GM19351 (cell line): ENCODE data around the gene TMEM47.

Experiments used
- ATAC-seq: cut with Tn5 transposase; IDR thresholded peaks from one replicate; pipeline ENCODE4 v1.9.1; 2021; ENCODE audit warnings: mild to moderate bottlenecking, moderate library complexity; ENCODE audit not compliant: unreplicated experiment

Gene TMEM47

DNA sequence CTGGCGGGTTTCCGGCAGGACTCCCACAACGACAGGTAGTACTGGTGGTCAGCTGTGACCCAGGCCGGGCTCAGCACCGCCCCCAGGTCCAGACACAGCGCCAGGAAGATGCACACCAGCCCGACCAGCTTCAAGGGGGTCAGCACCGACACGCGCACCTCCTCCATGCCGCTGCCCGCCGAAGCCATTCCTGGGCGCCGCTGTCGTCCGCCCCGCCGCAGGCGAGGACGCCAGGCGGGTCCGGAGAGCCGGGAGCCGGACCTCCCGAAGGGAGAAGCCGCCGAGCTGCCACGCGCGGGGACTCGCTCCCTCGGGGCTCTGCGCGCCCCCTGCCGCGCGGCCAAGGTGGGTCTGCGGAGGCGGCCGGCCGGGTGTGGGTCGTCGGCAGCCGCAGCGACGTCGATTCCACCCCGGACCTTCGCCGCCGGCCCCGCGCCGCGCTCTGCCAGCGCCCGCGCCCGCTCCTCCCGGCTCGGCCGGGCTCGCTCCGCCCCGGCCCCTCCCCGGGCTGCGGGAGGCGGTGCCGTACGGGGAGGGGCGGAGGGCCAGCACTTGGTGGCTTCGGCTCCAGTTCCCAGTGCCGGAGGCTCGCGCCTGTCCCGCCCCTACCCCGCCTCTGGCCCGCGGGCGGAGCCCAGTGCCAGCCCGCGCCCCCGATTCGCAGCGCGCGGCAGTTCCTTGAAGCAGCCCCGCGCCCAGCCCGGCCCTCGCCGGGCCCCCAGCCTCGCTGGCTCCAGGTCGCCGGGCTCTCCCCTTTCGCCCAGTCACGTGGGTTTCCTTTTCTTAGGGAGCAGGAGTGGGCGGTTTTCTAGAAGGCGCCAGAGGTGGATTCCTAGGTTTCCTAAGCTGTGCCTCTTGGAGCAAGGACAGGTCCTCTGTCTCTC is at the start of gene TMEM47:
TSS of gene TMEM47 (minus strand) at position 444 of the 884 bp plus-strand sequence. CDS start at position 188, 256 bp downstream.
- ATAC-seq = no peak

DNA sequence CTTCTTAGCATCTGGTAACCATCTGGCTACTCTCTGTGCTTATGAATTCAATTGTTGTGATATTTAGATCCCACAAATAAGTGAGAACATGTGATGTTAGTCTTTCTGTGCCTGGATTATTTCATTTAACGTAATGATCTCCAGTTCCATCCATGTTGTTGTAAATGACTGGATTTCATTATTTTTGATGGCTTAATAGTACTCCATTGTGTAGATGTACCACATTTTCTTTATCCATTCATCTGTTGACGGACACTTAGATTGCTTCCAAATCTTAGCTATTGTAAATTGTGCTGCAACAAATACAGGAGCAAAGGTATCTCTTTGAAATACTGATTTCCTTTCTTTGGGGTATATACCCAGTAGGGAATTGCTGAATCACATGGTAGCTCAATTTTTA is 30.0 kb upstream of the TMEM47 start:
- no peak for ATAC-seq

DNA sequence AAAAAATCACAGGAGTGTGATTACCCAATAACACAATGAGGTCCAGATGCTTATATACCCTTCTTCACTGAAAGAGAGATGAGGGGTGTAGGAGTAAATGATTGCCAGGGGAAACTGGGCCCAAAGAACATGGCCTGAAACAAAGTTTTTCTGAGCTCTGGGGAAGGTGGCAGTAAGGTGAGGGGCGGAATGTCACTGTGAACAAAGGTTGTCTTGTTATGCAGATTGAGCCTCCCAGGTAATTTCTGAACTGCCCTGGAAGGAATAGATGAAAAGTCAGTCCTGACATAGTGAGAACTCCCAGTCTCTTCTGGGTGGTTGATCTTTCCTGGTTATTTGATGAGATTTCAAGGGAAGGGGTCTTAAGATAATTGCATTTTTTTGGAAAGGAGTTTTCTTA is 2.5 kb upstream of the TMEM47 start:
- no peak for ATAC-seq

DNA sequence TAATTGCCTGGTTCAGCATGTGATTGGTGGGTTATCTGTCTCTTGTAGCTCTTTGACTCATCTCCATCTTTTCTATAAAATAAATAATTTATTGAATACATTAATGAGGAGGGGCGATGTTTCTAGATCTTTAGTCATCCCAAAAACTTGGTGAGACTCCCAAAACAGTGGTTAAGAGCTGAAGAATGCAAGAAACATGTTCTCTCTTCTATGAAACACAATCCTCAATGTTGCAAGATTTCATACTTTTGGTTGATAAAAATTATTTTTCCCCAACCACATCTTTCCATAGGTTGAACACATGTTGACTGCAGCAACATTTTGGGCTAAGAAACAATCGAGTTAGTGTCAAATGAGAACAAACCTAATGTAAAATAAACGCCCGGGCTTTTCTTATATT is 1.2 kb upstream of the TMEM47 start:
- no peak for ATAC-seq

DNA sequence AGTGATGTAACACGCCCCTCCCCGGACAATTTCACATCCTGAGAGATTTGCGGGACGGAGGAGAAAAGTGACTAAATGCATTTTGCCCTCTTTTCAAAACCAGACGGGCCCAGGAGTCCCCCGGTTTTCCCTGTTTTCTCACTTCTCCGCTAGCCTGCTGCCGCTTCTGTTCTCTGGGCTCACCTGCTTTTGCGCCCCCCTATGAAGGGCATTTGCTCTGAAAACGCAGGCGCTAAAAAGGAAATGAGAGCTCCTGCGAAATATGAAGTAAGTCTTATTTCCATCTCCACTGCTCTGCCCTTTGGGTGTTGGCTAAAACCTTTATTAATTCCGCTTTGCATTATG is 613 bp upstream of the TMEM47 start:
- no peak for ATAC-seq

DNA sequence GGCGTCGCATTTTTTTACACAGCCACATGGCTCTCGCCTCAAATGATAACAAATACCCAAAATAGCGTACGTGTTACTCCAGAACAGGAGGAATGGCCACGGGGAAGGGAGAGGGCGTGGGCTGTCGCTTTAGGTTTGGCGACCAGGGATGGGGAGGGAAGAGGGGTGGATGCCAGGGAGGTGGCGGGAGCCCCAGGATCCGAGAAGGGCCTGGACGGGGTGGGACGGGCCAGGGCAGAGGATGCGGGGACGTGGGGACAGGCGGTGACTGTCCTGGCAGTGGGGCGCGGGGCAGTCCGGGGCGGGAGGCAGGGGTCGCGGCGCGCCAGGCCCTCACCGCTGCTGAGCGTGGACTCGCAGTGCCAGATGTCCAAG is 631 bp downstream of the TMEM47 start:
- ATAC-seq = no peak

DNA sequence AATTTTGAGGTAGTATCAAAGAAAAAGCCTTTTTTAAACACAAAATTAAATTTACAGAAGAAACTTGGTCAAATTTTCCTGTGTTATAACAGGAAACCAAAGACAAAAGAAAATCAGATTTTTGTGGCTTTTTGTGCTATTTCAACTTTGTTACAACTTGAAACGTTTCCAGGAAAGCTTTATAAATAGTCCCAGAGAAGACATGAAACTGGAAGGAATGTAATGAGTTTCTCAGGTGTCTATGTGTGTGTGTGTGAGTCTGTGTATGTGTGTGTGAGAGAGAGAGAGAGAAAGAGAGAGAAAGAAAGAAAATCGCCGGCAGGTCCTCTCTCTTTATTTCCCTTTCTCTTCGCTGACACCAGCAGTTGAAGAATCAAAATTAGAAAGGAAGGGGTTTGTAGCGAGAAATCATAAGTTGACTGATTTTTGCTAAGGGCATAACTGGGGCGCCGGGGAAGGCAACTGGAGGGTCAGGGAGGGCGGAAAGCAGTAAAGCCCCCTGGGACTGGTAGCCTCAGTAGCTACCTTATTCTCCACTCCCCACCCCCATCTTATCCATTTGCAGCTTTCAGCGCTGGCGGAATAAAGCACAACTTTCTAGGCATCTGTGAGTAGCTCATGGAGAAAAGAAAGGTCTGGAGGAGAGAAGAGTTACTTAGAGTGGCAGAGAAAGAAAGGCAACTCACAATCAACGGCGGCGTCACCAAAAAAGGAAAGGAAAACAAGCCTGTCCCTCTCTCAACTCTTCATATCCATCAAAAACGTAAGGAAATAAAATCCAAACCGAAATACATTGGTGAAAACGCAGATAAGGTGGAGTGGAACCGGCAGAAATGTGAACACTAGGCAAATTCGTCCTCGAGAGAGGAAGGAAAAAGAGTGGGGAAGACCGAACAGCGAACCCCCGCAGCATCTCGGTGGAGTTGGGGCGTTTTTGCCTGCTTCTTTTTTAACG is 1.3 kb downstream of the TMEM47 start:
- no peak for ATAC-seq

DNA sequence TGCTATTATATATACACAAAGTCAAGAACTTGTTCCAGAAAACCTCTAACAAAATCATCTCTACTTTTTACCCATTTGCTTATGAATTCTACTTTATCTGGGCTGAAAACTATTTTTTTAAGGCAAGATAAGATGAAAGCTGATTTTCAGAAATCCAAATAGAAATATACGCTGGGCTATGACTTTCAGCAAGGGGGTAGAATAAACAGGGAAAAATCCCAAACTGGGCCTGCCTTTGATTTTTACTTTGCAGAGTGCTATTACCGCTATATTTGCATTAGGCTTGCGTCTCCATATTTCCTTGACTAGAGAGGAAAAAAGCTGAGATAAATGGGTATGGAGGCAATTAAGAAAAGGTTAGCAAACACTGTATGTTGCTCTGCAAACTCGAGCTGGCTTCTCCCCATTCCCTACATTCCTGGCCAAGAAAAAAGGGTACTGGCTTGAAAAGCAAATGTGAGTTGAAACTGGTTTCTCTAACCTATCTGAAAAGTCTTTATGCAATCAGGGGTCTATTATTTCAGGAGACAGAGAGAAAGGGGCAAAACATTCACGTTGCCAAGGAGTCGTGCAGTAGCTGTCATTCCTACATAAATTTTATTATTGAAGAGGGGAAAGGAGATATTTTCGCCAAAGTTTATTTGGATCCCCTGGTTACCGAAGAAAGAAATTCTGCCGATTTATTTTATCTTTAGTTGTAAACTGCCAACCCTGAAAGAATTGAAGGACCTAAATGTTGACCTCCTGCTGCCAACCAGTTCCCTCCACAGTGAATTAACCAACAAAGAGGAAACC is 2.2 kb downstream of the TMEM47 start:
- ATAC-seq = no peak

DNA sequence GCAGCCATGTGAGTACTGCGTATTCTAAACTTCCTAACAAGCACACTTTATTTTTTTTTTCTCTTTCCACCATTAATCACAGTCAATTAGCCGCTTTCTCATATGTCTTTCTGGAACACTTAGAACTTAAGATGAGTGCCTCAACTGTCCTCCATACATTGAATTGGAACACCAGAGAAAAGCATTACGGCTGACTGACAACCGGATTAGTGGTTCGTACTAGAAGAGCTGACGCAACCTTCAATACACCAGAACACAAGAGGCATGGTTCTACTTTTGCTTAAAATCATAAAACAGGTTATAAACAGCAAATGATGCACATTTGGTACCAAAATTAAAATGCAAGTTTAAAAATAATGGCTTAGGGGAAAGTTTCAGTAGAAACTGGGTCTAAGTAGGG is 3.3 kb downstream of the TMEM47 start:
- no peak for ATAC-seq

DNA sequence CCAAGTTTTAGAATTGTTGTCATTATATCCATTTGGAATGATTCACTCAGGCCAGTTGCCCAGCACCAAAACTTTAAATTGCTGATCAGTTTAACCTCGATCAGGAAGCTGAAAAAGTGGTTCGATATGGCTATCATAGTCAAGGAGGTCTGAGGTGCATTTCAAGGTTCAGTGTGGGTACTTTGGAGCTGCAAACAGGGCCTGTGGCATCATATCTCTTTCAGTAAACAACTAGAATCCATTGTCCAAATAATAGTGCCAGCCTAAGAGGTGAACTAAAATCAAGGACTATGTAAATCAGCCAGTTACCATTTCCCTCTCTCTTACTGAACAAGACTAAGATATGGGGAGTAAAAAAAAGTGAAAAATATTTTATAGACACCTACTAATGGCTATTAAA is 14.2 kb downstream of the TMEM47 start:
- ATAC-seq = no peak

DNA sequence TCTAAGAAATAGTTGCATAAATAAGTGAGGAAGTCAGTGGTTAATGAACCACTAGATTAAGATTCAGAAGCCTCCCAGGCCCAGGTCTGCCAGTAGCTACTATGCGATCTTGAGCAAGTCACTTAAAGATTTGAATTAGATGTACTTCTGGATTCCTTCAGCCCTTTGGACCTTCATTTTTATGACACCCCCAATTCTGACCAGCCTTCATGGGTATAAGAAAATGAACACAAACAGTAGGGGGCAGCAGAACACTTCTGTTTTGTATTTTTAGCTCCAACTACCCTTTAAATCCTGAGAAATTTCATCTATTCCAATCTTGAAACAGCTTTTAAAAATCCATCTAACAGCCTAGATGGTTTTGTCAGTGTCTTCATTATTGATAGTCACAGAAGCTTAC is 19.0 kb downstream of the TMEM47 start:
- no peak for ATAC-seq

DNA sequence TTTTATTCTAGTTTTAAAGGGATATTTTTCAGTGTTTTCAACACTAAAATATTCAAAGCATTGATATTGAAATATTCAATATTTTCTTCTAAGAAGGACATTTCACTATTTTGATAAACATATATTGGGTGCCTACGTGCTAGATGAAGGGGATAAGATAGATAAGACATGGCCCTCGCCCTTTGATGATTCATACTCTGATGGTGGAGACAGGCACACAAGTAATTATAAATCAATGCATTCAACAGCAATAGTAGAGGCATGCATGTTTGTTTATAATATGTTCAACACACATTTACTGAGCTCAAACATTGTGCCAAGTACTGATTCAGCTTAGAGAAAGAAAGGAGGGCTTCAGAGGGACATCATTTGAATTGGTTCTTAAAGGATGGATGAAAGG is 22.7 kb downstream of the TMEM47 start:
- no peak for ATAC-seq

DNA sequence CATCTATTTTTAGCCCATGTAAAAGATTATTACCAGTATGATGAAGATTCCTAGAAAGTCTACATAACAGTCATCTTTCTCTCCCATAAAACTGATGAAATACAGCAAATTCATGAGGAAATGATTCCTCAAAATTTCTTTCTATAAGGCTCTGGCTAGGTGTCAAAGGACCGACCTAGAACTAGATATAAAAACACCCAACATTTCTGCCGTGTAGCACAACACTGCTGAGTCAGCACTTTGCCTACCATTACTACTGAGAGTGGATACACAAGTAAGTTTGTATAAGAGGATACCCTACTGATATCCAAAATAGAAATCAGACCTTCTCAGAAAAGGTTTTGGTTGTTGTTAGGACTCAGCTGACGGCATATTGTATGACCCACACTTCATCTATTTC is 24.7 kb downstream of the TMEM47 start:
- no peak for ATAC-seq

DNA sequence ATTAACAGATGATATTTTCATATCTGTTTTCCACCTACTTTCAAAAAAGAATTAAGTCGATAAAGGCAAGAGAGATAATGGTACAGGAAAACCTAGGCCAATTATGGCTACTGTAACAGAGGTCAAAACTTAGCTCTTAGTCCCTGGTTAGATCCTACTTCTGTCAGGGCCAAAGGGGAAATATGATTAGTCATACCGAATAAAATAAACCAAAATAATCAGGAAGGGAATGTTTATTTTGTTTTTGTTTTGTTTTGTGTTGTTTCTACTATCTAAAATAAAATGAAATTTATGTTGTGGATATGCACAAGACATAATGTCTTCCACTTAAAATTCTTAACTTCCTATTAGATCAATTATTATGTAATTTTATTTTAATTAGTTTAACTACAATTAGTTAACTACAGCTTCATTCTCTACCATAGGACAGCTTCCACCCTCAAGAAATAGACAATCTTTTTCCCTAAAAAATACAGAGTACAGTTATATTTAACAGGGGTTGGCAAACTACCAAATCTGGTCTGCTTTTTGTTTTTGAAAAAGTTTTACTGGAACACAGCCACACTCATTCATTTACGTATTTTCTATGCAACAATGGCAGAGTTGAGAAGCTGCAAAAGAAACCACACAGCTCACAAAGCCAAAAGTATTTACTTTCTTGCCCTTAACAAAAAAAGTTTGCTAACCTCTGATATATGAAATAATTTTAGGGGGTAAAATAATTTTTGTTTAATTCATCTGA is 25.4 kb downstream of the TMEM47 start:
- ATAC-seq = no peak

DNA sequence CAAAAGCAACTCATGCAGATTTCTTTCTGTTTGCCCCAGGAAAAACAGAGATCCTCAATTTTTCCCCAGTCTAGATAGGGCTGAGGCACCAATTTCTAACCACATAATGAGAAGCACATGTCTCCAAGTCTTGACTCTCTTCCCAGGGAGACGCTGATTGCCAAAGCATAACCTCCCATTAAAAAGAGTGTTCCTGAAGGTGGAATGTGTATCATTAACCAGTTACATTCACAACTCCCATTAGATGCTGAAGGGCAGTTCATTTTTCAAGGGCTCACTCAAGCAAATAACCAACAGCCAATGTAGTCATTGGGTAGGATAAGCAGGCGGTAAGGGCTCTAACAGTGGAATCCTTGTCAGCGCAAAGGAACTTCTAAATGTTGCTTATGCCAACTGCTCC is 27.5 kb downstream of the TMEM47 start:
- no peak for ATAC-seq

DNA sequence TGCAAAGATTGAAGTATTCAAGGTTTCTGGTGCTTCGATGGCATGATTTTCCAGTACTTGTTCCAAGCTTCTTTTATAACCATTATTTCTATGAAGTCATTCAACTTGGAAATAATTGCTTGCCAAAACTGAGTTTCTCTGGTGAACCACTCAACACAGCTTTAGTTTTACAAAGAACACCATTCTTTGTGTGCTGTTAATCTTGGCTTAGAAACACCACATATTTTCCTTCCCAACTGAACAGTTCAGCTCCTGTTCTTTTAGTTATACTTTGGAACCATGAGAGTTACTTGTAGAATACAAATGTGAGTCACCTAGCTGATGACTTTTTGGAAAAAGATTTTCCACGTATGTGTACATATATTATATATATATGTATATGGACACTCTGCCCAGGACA is 32.7 kb downstream of the TMEM47 start:
- no peak for ATAC-seq

DNA sequence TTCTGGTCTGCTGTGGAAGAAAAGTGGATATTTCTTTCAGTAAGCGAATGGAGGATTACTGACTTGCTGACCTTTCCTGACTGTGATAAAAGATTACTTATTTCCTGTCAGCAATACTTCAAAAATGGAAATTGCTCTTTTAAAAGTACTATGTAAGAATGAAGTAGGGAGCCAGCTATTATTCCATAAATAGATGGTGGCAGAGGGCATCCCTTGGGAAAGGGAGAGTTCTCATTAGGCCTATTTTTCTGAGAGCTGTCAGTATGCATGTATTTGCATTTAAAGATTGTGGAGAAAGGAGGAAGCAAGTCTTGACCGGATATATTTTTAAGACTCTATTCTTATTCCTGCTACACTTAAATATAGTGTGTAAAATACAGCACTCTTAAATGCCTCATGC is 37.2 kb downstream of the TMEM47 start:
- no peak for ATAC-seq

DNA sequence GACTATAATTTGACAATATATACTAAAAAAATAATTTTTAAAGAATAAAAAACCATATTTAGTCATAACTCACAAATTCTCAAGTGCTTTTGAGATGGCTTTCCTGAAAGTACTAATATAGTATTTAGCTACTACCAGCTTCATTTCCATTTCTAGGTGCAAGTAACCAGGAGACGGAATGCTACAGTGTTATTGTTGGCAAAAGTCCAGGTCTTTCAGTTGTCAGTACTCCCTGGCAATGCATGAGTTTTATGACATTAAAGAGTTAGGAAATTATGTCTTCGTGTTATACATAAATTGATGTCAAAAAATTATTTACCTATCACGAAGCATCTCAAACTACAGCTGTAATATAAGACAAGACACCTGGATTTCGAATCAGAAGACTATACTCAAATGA is 45.0 kb downstream of the TMEM47 start:
- no peak for ATAC-seq

DNA sequence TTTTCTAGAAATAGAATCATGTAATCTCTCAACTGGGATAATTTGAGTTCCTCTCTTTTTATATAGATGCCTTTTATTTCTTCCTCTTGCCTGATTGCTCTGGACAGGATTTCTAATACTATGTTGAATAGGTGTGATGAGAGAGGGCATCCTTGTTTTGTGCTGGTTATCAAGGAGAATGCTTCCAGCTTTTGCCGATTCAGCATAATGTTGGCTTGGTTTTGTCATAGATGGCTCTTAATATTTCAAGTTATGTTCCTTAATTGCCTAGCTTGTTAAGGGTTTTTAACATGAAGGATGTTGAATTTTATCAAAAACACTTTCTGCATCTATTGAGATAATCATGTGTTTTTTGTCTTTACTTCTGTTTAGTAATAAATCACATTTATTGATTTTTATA is 58.7 kb downstream of the TMEM47 start:
- ATAC-seq = no peak

DNA sequence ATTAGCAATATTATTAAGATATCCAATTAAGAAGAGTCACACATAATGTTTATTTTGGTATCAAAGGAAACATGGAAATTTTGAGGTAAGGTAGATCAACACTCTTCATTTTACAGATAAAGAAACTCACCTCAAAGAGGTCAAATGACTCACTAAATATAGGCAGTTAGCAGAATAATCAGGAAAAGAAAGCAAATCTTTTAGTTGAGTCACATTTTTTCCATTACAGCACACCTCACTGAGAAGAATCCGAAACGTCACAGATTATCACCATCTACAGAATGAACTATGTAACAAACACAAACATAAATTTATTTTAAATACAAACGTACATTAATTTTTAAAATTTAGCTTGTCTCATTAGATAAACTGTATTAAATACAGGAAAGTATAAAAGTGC is 70.1 kb downstream of the TMEM47 start:
- no peak for ATAC-seq
